Measurements from ENCODE around the gene OPCML.

The OPCML gene

DNA sequence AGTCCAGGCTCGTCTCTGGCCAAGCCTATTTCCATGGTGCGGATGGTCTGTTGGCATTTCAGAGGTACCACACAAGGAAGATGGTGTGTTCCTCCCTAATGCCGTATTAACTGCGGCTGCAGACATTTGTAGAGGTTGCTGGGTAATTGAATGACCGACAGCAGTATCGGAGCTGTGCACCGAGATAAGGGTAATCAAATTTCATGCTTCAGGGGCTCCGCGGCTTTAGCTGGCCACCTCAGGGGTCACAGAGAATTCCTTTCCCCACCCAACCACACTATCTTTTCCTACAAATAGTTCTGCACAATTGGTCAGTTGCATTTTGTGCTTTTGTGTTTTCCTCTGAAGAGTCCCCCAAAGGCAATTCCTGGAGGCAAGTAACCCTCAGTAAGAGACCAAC is 297.4 kb downstream of the OPCML start:
- Histone ChIP-seq H3K4me3 (ENCODE audit: low read depth in 1 of 2, low read length in 2 of 2) (no peak overlapping the region), H3K36me3 (ENCODE audit: control insufficient read depth in 1 of 2, insufficient read depth in 2 of 2, low read length in 2 of 2) (no peaks in the 10 kb centered on the region), H3K27ac (ENCODE audit: low read depth, low read length) (no peak overlapping the region), H3K9ac (ENCODE audit: low read depth in 1 of 2, low read length in 2 of 2) (no peak overlapping the region), H3K4me1 (ENCODE audit: control insufficient read depth in 1 of 2, insufficient read depth in 2 of 2, low read length in 2 of 2) (peaks cover 0 to 6% of the 10 kb centered on the region in 2 donors), H3K27me3 (ENCODE audit: control insufficient read depth in 1 of 2, insufficient read depth in 2 of 2, low read length in 2 of 2) (no peaks in the 10 kb centered on the region), H3K9me3 (ENCODE audit: control insufficient read depth in 1 of 2, low read length in 2 of 2) (no peaks in the 10 kb centered on the region)

GRCh38 chr11:133232665-133233064 is 299.6 kb downstream of the OPCML start:
- Histone ChIP-seq H3K27ac (ENCODE audit: low read depth, low read length) (no peak overlapping the region), H3K4me1 (ENCODE audit: control insufficient read depth in 1 of 2, insufficient read depth in 2 of 2, low read length in 2 of 2) (peaks cover 5 to 6% of the 10 kb centered on the region in 2 donors), H3K27me3 (ENCODE audit: control insufficient read depth in 1 of 2, insufficient read depth in 2 of 2, low read length in 2 of 2) (peaks cover 0 to 8% of the 10 kb centered on the region in 2 donors)

GRCh38 chr11:133230431-133230830 is 301.9 kb downstream of the OPCML start:
- Histone ChIP-seq H3K36me3 (ENCODE audit: control insufficient read depth in 1 of 2, insufficient read depth in 2 of 2, low read length in 2 of 2) (no peaks in the 10 kb centered on the region), H3K9ac (ENCODE audit: low read depth in 1 of 2, low read length in 2 of 2) (no peak overlapping the region), H3K4me3 (ENCODE audit: low read depth in 1 of 2, low read length in 2 of 2) (no peak overlapping the region), H3K9me3 (ENCODE audit: control insufficient read depth in 1 of 2, low read length in 2 of 2) (no peaks in the 10 kb centered on the region), H3K27me3 (ENCODE audit: control insufficient read depth in 1 of 2, insufficient read depth in 2 of 2, low read length in 2 of 2) (peaks cover 0 to 10% of the 10 kb centered on the region in 2 donors), H3K4me1 (ENCODE audit: control insufficient read depth in 1 of 2, insufficient read depth in 2 of 2, low read length in 2 of 2) (peaks cover 5 to 6% of the 10 kb centered on the region in 2 donors), H3K27ac (ENCODE audit: low read depth, low read length) (no peak overlapping the region)

More at GRCh38 chr11:133232665-133233064, 299.6 kb downstream of the OPCML start:
- Histone ChIP-seq H3K4me3 (ENCODE audit: low read depth in 1 of 2, low read length in 2 of 2) (no peak overlapping the region), H3K9me3 (ENCODE audit: control insufficient read depth in 1 of 2, low read length in 2 of 2) (no peaks in the 10 kb centered on the region), H3K9ac (ENCODE audit: low read depth in 1 of 2, low read length in 2 of 2) (no peak overlapping the region), H3K36me3 (ENCODE audit: control insufficient read depth in 1 of 2, insufficient read depth in 2 of 2, low read length in 2 of 2) (no peaks in the 10 kb centered on the region)

DNA sequence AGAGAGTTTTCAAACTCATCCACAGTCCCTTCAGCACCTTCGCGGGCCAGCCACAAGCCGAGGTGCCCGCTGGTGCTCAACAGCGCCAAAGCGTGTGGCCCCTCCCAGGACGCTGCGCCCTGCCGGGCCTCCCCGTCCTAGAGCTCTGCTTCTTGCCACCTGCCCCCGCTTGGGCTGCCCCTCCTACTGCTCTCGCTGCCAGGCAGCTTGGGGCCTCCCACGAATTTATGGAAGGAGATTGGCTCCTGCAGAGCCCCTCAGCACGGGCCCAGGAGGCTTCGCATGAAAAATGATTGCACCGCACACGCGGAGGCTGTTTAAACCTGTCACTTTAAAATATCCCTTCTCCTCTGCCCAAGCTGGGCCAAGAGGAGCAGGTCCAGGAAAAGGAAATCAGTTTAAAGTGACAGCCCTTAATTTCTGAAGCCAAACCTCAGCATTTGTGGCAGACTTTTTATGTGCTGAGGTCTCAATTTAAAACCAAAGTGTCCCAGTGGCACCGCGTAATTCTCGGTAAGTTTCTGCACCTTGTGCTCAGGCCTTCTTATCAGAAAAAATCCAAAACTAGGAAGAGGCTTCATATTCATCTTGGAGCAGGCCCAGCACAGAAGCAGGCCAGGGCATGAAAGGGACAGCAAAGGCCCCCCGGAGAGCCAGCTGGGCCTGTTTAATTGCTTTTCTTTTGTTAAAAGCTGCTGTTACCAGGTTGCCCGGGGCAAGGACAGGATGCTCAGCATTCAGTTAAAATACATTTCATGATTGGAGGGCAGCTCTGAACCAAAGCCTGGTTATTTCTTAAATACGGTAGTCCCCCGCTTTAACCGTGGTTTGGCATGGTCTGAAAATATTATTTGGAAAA is 303.6 kb downstream of the OPCML start:
- Histone ChIP-seq H3K4me3 (ENCODE audit: low read depth in 1 of 2, low read length in 2 of 2) (no peak overlapping the region), H3K27ac (ENCODE audit: low read depth, low read length) (no peak overlapping the region), H3K9me3 (ENCODE audit: control insufficient read depth in 1 of 2, low read length in 2 of 2) (no peaks in the 10 kb centered on the region), H3K4me1 (ENCODE audit: control insufficient read depth in 1 of 2, insufficient read depth in 2 of 2, low read length in 2 of 2) (peaks cover 5 to 6% of the 10 kb centered on the region in 2 donors), H3K27me3 (ENCODE audit: control insufficient read depth in 1 of 2, insufficient read depth in 2 of 2, low read length in 2 of 2) (peaks cover 0 to 10% of the 10 kb centered on the region in 2 donors), H3K36me3 (ENCODE audit: control insufficient read depth in 1 of 2, insufficient read depth in 2 of 2, low read length in 2 of 2) (no peaks in the 10 kb centered on the region), H3K9ac (ENCODE audit: low read depth in 1 of 2, low read length in 2 of 2) (no peak overlapping the region)

DNA sequence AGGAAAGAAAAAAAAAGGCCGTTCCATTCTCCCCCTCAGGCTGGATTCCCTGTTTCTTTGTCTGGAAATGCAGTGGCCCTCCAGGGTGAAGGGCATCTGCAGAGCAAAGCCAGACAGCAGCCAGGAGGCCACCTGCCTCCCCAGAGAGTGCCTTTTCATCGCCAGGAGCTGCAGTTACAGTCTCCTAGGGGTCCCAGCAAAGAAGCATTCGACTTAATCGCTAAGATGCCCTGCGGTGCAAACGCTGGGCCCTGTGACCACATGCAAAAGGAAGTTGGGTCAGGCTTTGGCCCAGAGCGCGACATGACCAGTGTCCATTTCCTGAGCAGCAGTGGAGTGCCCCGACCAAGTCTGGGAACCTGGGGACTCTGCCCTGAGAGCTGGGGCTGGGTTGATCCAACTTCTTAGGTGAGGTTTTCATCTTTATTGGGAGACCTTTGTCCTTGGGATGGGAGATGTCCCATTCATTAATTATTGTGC is 304.6 kb downstream of the OPCML start:
- peaks cover 0 to 10% of the 10 kb centered on the region in 2 donors for H3K27me3 ChIP-seq (ENCODE audit: control insufficient read depth in 1 of 2, insufficient read depth in 2 of 2, low read length in 2 of 2)
- peaks cover 5 to 6% of the 10 kb centered on the region in 2 donors for H3K4me1 ChIP-seq (ENCODE audit: control insufficient read depth in 1 of 2, insufficient read depth in 2 of 2, low read length in 2 of 2)
- no peak overlapping the region for H3K9ac ChIP-seq (ENCODE audit: low read depth in 1 of 2, low read length in 2 of 2)
- H3K9me3 ChIP-seq (ENCODE audit: control insufficient read depth in 1 of 2, low read length in 2 of 2): no peaks in the 10 kb centered on the region
- no peak overlapping the region for H3K27ac ChIP-seq (ENCODE audit: low read depth, low read length)
- no peaks in the 10 kb centered on the region for H3K36me3 ChIP-seq (ENCODE audit: control insufficient read depth in 1 of 2, insufficient read depth in 2 of 2, low read length in 2 of 2)
- H3K4me3 ChIP-seq (ENCODE audit: low read depth in 1 of 2, low read length in 2 of 2): no peak overlapping the region

- Histone ChIP-seq H3K36me3 (ENCODE audit: control insufficient read depth in 1 of 2, insufficient read depth in 2 of 2, low read length in 2 of 2) (no peaks in the 10 kb centered on the region), H3K4me3 (ENCODE audit: low read depth in 1 of 2, low read length in 2 of 2) (no peak overlapping the region), H3K9ac (ENCODE audit: low read depth in 1 of 2, low read length in 2 of 2) (no peak overlapping the region), H3K27me3 (ENCODE audit: control insufficient read depth in 1 of 2, insufficient read depth in 2 of 2, low read length in 2 of 2) (peaks cover 0 to 10% of the 10 kb centered on the region in 2 donors), H3K27ac (ENCODE audit: low read depth, low read length) (no peak overlapping the region), H3K4me1 (ENCODE audit: control insufficient read depth in 1 of 2, insufficient read depth in 2 of 2, low read length in 2 of 2) (peaks cover 0 to 5% of the 10 kb centered on the region in 2 donors), H3K9me3 (ENCODE audit: control insufficient read depth in 1 of 2, low read length in 2 of 2) (no peaks in the 10 kb centered on the region)
These were observed 308.0 kb downstream of the OPCML start for GRCh38 chr11:133224271-133224670.

DNA sequence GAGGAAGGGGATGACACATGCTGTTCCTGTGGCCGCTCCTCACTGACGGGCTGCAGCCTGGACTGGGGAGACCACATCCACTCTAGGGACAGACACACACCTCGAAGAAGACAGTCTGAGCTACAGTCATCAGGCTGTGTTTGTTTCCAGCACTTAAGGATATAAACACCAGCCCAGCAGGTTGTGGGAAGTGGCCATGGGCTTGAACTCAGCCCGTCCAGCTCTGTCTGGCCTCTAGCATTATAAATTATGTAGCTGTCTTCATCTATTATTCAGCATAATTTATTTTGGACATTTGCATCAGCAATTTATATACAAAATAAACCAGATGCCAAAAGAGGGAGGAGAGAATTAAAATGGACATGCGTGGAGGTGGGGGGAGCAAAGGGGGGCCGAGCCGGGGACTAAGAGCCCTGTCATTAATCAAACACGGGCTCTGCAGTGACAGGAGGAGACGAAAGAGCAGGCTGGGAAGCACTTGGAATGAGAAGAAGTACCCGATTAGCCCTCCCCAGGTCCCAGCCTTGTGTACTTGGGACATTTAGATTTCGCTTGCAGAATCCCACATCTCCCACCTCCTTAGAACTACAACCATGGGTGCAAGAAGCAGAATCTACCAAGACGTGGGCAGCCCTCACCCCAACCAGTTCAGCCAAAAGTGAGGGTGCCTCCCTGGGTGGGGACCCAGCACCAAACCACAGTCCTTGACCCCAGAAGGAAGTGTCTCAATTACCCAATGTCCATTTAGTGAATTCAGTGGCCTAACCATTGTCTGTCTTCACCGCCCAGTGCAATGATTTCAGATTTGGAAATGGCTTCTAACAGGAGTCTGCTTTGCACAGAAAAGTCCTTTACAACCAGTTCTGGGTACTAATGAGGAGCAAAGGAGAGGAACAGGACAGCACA is 309.6 kb downstream of the OPCML start:
- Histone ChIP-seq H3K4me1 (ENCODE audit: control insufficient read depth in 1 of 2, insufficient read depth in 2 of 2, low read length in 2 of 2) (no peaks in the 10 kb centered on the region), H3K36me3 (ENCODE audit: control insufficient read depth in 1 of 2, insufficient read depth in 2 of 2, low read length in 2 of 2) (no peaks in the 10 kb centered on the region), H3K27ac (ENCODE audit: low read depth, low read length) (no peak overlapping the region), H3K4me3 (ENCODE audit: low read depth in 1 of 2, low read length in 2 of 2) (no peak overlapping the region), H3K27me3 (ENCODE audit: control insufficient read depth in 1 of 2, insufficient read depth in 2 of 2, low read length in 2 of 2) (peaks cover 0 to 5% of the 10 kb centered on the region in 2 donors), H3K9ac (ENCODE audit: low read depth in 1 of 2, low read length in 2 of 2) (no peak overlapping the region), H3K9me3 (ENCODE audit: control insufficient read depth in 1 of 2, low read length in 2 of 2) (no peaks in the 10 kb centered on the region)

- Histone ChIP-seq H3K27me3 (ENCODE audit: control insufficient read depth in 1 of 2, insufficient read depth in 2 of 2, low read length in 2 of 2) (peaks cover 0 to 3% of the 10 kb centered on the region in 2 donors), H3K4me3 (ENCODE audit: low read depth in 1 of 2, low read length in 2 of 2) (no peak overlapping the region), H3K9ac (ENCODE audit: low read depth in 1 of 2, low read length in 2 of 2) (no peak overlapping the region)
These were observed 312.8 kb downstream of the OPCML start for GRCh38 chr11:133219543-133219942.

DNA sequence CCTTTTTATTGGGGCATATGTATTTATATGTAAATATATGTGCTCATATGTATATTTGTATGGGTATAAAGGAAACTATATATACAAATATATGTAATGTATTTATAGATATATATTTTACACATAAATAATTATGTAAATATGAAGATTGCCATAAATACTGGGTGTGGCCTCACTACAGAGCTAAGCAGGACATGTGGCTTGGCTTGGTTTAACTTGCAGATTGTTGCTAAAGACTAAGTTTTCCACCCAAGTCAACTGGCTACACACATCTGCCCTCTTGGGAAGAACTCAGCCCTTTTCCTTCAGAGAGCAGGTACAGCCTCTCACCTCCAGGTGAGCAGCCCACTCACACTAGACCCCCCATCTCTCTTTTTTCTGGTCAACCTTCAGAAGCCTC is 315.5 kb downstream of the OPCML start:
- Histone ChIP-seq H3K27ac (ENCODE audit: low read depth, low read length) (no peak overlapping the region), H3K27me3 (ENCODE audit: control insufficient read depth in 1 of 2, insufficient read depth in 2 of 2, low read length in 2 of 2) (peaks cover 0 to 3% of the 10 kb centered on the region in 2 donors), H3K36me3 (ENCODE audit: control insufficient read depth in 1 of 2, insufficient read depth in 2 of 2, low read length in 2 of 2) (no peaks in the 10 kb centered on the region), H3K4me3 (ENCODE audit: low read depth in 1 of 2, low read length in 2 of 2) (no peak overlapping the region), H3K4me1 (ENCODE audit: control insufficient read depth in 1 of 2, insufficient read depth in 2 of 2, low read length in 2 of 2) (no peaks in the 10 kb centered on the region), H3K9ac (ENCODE audit: low read depth in 1 of 2, low read length in 2 of 2) (no peak overlapping the region), H3K9me3 (ENCODE audit: control insufficient read depth in 1 of 2, low read length in 2 of 2) (no peaks in the 10 kb centered on the region)

More at GRCh38 chr11:133219543-133219942, 312.8 kb downstream of the OPCML start:
- Histone ChIP-seq H3K36me3 (ENCODE audit: control insufficient read depth in 1 of 2, insufficient read depth in 2 of 2, low read length in 2 of 2) (no peaks in the 10 kb centered on the region), H3K27ac (ENCODE audit: low read depth, low read length) (no peak overlapping the region), H3K4me1 (ENCODE audit: control insufficient read depth in 1 of 2, insufficient read depth in 2 of 2, low read length in 2 of 2) (no peaks in the 10 kb centered on the region), H3K9me3 (ENCODE audit: control insufficient read depth in 1 of 2, low read length in 2 of 2) (no peaks in the 10 kb centered on the region)
